Measurements from ENCODE around the gene AOPEP. TPM values are rescaled to one million over a fixed set of nuclear protein-coding genes. Genes with fewer than 3 reads are reported as not detected.
A peak's percentile ranks its signal among the peaks of the same experiment; 100 is the strongest.

AOPEP gene
- total RNA-seq, 1 donor from 2014 or later = 92.3 TPM

DNA sequence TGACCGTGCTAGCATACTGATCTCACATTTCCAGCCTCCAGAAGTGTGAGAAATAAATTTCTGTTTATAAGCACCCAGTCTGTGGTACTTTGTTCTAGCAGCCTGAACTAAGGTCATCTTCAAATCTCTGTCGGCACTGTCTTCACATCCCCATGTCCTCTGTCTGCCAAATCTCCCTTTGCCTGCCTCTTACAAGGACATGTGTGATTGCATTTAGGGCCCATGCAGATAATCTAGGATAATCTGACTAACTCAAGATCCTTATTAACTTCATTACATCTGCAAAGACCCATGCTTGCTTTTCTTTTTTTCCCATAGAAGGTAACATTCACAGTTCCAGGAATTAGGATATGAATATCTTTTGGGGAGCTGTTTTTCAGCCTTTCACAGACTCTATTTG, 132.7 kb downstream of the AOPEP start:
- Mint-ChIP-seq H3K9me3 (ENCODE audit: low read depth) (no peaks in the 10 kb centered on the region), H3K4me1 (ENCODE audit: low read depth) (peaks cover 37% of the 10 kb centered on the region), H3K27me3 (ENCODE audit: low read depth) (no peaks in the 10 kb centered on the region), H3K36me3 (ENCODE audit: low read depth) (peaks cover 7% of the 10 kb centered on the region), H3K4me3 (ENCODE audit: unreplicated experiment) (no peak overlapping the region), H3K27ac (ENCODE audit: unreplicated experiment) (no peak overlapping the region)
- no peak for DNase-seq (ENCODE audit: low spot score)
- TF ChIP-seq, protein P1, sequence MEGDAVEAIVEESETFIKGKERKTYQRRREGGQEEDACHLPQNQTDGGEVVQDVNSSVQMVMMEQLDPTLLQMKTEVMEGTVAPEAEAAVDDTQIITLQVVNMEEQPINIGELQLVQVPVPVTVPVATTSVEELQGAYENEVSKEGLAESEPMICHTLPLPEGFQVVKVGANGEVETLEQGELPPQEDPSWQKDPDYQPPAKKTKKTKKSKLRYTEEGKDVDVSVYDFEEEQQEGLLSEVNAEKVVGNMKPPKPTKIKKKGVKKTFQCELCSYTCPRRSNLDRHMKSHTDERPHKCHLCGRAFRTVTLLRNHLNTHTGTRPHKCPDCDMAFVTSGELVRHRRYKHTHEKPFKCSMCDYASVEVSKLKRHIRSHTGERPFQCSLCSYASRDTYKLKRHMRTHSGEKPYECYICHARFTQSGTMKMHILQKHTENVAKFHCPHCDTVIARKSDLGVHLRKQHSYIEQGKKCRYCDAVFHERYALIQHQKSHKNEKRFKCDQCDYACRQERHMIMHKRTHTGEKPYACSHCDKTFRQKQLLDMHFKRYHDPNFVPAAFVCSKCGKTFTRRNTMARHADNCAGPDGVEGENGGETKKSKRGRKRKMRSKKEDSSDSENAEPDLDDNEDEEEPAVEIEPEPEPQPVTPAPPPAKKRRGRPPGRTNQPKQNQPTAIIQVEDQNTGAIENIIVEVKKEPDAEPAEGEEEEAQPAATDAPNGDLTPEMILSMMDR (IDR thresholded peaks at IDR 0.05) = no peak

DNA sequence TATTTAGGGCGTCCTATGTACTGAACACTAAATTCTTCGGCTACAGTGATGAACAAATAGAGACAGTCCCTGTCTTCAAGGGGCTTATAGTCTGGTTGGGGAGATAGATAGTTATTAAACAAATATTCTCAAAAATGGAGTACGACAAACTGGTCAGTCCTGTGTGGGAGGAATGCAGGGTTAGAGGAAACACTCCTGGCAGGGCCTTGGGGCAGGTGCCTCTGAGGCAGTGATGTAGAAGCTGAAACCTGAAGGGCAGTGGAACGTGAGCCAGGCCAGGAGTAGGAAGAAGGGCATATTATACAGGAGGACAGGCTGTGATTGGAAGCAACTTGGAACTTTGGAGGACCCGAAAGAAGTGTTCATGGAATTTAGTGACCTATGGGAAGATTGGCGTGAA, 133.4 kb downstream of the AOPEP start:
- Mint-ChIP-seq H3K4me1 (ENCODE audit: low read depth) (peaks cover 40% of the 10 kb centered on the region), H3K27me3 (ENCODE audit: low read depth) (no peaks in the 10 kb centered on the region)
- TF ChIP-seq, protein P1 (IDR thresholded peaks at IDR 0.05) = no peak

DNA sequence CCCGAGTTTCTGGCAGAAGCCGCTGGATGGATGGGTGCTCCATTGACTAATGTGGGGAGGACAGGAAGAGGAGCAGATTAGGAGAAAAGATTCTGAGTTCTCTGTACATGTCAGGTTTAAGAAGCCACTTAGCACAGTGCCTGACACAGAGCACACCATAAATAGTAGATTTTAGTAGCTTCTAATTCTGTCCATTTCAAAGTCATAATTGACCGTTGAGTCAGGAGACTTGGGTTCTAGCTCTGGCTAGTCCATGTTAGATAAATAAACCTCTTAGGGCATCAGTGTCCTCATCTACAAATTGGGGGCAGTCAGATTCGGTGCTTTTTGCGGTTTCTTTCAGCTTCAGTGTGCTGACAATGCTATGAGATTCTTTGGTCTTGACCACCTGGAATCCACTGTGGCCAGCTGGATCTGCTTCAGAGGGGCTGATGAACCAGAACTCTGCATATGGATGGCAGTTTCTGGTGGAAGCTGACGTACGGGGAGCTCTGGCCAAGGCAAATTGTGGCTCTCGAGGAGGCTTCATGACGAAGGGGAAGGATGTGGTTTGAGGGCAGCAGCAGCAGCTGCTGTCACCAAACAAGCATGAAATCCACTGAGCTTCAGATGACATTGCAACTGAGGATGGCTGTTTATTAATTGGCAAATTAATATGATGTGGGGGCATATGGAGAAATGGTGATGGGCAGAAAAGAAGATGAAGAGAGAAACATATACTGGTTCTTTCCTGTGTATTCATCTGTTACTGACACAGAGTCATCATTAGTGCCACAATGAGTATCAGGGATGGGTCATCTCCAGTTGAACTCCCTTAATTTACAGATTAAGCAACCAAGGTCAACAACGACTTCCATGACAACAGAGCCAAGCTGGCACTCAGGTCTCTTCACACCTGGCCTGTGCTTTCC, 134.4 kb downstream of the AOPEP start:
- Mint-ChIP-seq H3K27ac (ENCODE audit: unreplicated experiment) (no peak overlapping the region), H3K27me3 (ENCODE audit: low read depth) (no peaks in the 10 kb centered on the region), H3K4me3 (ENCODE audit: unreplicated experiment) (no peak overlapping the region), H3K36me3 (ENCODE audit: low read depth) (peaks cover 7% of the 10 kb centered on the region), H3K4me1 (ENCODE audit: low read depth) (peaks cover 50% of the 10 kb centered on the region), H3K9me3 (ENCODE audit: low read depth) (no peaks in the 10 kb centered on the region)
- DNase-seq (ENCODE audit: low spot score) = no peak
- TF ChIP-seq, protein P1 (IDR thresholded peaks at IDR 0.05) = no peak

More for the DNA sequence above, 133.4 kb downstream of the AOPEP start:
- H3K9me3 Mint-ChIP-seq (ENCODE audit: low read depth) = no peaks in the 10 kb centered on the region
- H3K36me3 Mint-ChIP-seq (ENCODE audit: low read depth) = peaks cover 7% of the 10 kb centered on the region
- no peak overlapping the region for H3K4me3 Mint-ChIP-seq (ENCODE audit: unreplicated experiment)
- no peak overlapping the region for H3K27ac Mint-ChIP-seq (ENCODE audit: unreplicated experiment)
- DNase-seq (ENCODE audit: low spot score) = no peak

DNA sequence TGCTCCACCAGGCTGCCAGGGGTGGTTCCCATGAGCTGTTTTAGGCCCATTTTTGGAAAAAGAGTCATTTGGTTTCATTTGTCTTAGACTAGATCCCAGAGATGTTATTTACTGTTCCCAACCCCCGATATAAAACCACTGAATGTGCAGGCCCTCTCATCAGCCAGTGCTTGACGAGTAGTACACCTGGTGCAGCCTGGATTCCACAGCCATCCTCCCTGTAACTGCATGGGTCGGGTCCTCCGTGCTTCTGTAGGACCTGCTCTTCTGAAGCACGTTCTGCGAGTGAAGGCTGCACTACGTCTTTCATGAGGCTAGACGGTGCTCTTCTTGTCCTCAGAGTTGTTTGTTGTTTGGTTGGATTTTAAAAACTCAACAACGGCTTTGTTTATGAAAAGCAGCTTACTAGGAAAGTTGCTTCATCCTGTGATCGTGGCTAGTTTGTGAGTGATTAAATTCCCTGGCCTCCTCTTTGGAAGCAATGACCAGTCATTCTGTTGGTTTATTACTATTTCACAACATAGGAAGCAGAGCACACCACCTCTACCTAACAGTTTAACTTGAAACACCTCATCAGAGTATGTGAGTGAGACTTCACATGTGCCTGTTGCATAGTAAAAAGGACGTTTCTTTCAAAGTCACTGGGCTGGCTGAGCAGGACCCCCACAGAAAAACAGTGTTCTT, 135.2 kb downstream of the AOPEP start:
- Mint-ChIP-seq H3K4me3 (ENCODE audit: unreplicated experiment) (no peak overlapping the region), H3K4me1 (ENCODE audit: low read depth) (peaks cover 56% of the 10 kb centered on the region), H3K36me3 (ENCODE audit: low read depth) (peaks cover 7% of the 10 kb centered on the region), H3K27ac (ENCODE audit: unreplicated experiment) (peak overlapping the region; percentile 20), H3K27me3 (ENCODE audit: low read depth) (no peaks in the 10 kb centered on the region), H3K9me3 (ENCODE audit: low read depth) (no peaks in the 10 kb centered on the region)
- no peak for DNase-seq (ENCODE audit: low spot score)
- TF ChIP-seq, protein P1 (IDR thresholded peaks at IDR 0.05) = no peak

DNA sequence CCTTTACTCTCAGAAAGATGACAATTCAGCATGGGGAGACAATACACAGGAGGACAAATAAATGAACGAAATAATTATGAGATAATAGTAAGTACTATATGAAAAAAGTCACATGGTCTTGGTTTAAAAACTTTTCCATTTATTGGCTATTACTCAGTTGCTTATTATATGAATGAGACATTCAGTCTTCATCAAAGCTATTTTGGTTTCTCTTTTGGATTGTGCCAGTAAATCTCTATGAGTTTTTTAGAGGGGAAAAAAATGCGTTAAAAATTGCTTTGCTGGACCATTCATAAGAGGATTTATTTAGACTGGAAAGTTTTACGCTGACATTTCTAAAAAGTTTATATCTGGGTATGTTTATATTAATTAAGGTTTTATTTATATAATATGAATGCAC, 137.7 kb downstream of the AOPEP start:
- Mint-ChIP-seq H3K27me3 (ENCODE audit: low read depth) (no peaks in the 10 kb centered on the region), H3K4me3 (ENCODE audit: unreplicated experiment) (no peak overlapping the region), H3K4me1 (ENCODE audit: low read depth) (peaks cover 80% of the 10 kb centered on the region), H3K9me3 (ENCODE audit: low read depth) (no peaks in the 10 kb centered on the region), H3K36me3 (ENCODE audit: low read depth) (peaks cover 3% of the 10 kb centered on the region), H3K27ac (ENCODE audit: unreplicated experiment) (peak overlapping the region; percentile 73)
- DNase-seq (ENCODE audit: low spot score) = no peak
- TF ChIP-seq, protein P1 (IDR thresholded peaks at IDR 0.05) = no peak
